VCaP (cell line): Measurements from ENCODE around the gene ILRUN.
A peak's percentile ranks its signal among the peaks of the same experiment; 100 is the strongest.
"Not testable (repeated sequence)": the region's sequence is repeated elsewhere in the genome, so short reads cannot be mapped to it uniquely, and the experiment has no call there.

Experiments
- H3K27ac ChIP-seq: fragments of 450-650 bp; 2 replicates; pipeline ENCODE4 v1.5.1; 2017
- TF ChIP-seq, protein P1 (sequence below): fragments of 450-650 bp; conservative IDR thresholded peaks from 2 replicates; pipeline ENCODE4 v1.5.1; 2017; ENCODE audit warnings: mild to moderate bottlenecking, moderate library complexity

The ILRUN gene

GRCh38 chr6:34679552-34680253 lies 16.9 kb downstream of the ILRUN start:
- TF ChIP-seq, protein P1, sequence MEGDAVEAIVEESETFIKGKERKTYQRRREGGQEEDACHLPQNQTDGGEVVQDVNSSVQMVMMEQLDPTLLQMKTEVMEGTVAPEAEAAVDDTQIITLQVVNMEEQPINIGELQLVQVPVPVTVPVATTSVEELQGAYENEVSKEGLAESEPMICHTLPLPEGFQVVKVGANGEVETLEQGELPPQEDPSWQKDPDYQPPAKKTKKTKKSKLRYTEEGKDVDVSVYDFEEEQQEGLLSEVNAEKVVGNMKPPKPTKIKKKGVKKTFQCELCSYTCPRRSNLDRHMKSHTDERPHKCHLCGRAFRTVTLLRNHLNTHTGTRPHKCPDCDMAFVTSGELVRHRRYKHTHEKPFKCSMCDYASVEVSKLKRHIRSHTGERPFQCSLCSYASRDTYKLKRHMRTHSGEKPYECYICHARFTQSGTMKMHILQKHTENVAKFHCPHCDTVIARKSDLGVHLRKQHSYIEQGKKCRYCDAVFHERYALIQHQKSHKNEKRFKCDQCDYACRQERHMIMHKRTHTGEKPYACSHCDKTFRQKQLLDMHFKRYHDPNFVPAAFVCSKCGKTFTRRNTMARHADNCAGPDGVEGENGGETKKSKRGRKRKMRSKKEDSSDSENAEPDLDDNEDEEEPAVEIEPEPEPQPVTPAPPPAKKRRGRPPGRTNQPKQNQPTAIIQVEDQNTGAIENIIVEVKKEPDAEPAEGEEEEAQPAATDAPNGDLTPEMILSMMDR: no peak
- H3K27ac ChIP-seq: no peak overlapping the region

- H3K27ac ChIP-seq: no peak overlapping the region
These were observed 20.4 kb downstream of the ILRUN start for GRCh38 chr6:34676140-34676539.

DNA sequence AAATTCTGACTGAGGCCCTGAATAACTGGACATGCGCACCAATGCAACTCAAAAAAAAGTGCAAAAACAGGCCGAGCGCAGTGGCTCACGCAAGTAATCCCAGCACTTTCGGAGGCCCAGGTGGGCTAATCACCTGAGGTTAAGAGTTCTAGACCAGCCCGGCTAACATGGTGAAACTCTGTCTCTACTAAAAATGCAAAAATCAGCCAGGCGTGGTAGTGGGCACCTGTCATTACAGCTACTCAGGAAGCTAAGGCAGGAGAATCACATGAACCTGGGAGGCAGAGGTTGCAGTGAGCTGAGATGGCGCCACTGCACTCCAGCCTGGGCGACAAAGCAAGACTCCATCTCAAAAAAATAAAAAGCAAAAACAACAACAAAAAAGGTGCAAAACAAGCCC lies 21.6 kb downstream of the ILRUN start:
- peak overlapping the region; percentile 5 for H3K27ac ChIP-seq

More at GRCh38 chr6:34676140-34676539, 20.4 kb downstream of the ILRUN start:
- TF ChIP-seq, protein P1: no peak

DNA sequence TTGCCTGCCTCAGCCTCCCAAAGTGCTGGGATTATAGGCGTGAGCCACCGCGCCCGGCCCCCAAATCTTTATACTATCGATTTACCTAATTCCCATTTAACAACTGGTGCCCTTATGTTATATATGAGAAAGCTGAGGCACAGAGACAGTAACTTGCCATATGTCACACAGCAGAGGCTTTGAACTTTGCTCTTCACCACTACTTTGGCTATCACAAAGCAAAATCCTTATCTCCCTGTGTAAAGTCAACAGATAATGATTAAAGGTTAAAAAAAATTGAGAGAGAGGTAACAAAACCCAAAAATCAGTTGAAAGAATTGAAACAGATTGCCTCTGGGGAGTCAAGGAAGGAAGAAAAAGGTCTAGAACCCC lies 22.3 kb downstream of the ILRUN start:
- peak overlapping the region; percentile 5 for H3K27ac ChIP-seq
- TF ChIP-seq, protein P1: no peak

DNA sequence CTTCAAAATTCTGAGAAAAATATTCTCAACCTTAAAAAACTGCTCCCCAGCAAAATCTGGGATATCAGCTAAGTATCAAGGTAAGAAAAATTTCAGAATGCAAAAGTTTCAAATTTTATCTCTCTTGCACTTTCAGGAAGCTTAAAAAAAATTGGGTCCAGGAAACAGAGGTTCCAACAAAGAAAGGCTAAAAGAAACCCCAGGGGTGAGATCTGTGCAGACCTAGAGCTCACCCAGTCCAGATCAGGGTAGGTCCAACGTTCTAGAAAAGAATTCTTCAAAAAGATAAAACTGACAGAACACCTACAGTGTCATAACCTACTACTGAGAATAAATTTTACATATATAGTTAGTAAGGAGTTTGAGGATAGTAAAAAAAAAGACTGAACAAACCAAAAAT lies 23.5 kb downstream of the ILRUN start:
- TF ChIP-seq, protein P1: no peak
- no peak overlapping the region for H3K27ac ChIP-seq

DNA sequence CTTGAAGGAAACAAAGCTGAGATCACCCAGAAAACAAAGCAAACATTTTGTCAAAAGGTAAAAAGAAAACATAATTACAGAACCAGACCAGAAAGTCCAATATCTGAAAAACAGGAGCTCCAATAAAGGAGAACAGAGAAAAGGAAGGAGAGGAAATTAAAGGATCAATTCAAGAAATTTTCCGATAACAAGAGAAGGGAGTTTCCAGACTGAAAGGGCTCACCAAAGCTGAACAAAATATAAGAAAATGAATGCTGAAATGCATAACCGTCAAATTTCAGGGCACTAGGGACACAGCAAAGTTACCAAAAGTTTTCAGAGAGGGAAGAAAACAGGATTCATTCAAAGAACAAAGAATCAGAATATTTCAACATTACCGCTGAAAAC lies 23.9 kb downstream of the ILRUN start:
- TF ChIP-seq, protein P1: no peak
- H3K27ac ChIP-seq: no peak overlapping the region

GRCh38 chr6:34671801-34672656 lies 24.5 kb downstream of the ILRUN start:
- TF ChIP-seq, protein P1: no peak
- no peak overlapping the region for H3K27ac ChIP-seq

DNA sequence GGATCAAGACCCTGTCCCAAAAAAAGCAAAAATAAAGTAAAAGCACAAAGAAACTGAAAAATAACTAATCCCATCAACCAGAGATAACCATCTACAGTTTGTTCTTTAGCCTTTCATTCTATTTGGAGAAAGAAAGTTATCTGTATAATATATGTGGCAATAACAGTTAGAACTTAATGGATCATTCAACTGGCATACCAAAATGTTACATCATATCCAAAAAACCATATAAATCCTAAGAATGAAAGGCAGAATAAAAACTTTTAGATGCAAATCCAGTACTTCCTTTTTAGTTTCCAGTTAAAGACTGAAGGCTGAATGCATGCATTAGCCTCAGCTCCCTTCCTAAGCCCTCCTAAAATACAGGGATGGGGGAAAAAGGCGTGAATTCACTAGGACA lies 25.2 kb downstream of the ILRUN start:
- no peak overlapping the region for H3K27ac ChIP-seq
- TF ChIP-seq, protein P1: no peak

- H3K27ac ChIP-seq: not testable (repeated sequence)
These were observed 27.8 kb downstream of the ILRUN start for GRCh38 chr6:34668799-34669198.
